Measurements from ENCODE around the gene METTL13. TPM values are rescaled to one million over a fixed set of nuclear protein-coding genes. Genes with fewer than 3 reads are reported as not detected.

Gene METTL13
- total RNA-seq, 2 donors from 2014 or later: 14.8 to 15.0 TPM

DNA sequence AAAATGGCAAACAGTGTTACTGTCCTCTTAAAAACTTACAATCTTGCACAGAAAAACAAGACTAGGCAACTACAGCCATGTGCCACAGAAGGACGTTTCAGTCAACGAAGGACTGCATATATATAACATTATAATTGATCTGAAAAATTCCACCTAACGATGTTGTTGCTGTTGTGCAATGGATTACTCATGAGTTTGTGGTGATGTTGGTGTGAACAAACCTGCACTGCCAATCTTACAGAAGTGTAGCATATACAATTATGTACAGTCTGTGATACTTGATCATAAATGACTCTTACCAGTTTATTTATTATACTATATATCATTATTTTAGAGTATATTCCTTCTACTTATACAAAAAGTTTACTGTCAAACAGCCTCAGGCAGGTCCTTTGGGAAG is 32.8 kb upstream of the METTL13 start:
- Histone ChIP-seq H3K4me1 (peaks cover 0 to under 1% of the 10 kb centered on the region in 2 donors), H3K36me3 (no peaks in the 10 kb centered on the region), H3K27me3 (no peaks in the 10 kb centered on the region), H3K27ac (no peak overlapping the region), H3K4me3 (no peak overlapping the region), H3K9me3 (no peaks in the 10 kb centered on the region)
- no peak for DNase-seq (ENCODE audit: low spot score)
- TF ChIP-seq, protein P1, sequence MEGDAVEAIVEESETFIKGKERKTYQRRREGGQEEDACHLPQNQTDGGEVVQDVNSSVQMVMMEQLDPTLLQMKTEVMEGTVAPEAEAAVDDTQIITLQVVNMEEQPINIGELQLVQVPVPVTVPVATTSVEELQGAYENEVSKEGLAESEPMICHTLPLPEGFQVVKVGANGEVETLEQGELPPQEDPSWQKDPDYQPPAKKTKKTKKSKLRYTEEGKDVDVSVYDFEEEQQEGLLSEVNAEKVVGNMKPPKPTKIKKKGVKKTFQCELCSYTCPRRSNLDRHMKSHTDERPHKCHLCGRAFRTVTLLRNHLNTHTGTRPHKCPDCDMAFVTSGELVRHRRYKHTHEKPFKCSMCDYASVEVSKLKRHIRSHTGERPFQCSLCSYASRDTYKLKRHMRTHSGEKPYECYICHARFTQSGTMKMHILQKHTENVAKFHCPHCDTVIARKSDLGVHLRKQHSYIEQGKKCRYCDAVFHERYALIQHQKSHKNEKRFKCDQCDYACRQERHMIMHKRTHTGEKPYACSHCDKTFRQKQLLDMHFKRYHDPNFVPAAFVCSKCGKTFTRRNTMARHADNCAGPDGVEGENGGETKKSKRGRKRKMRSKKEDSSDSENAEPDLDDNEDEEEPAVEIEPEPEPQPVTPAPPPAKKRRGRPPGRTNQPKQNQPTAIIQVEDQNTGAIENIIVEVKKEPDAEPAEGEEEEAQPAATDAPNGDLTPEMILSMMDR (IDR thresholded peaks at IDR 0.05): no peak

DNA sequence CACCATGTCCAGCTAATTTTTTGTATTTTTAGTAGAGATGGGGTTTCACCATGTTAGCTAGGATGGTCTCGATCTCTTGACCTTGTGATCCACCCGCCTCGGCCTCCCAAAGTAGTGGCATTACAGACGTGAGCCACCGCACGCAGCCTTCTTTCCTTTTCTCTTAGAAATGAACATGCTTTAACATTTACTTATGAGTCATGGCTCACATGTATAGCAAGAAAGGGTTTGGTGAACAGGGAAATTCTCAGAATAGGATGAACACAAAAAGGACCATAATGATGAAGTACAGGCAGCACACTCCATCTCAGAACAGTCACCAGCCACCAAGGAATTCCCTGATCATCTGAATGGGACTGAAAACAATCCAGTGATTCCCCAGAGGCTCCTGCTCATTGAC is 30.2 kb upstream of the METTL13 start:
- TF ChIP-seq, protein P1 (IDR thresholded peaks at IDR 0.05): no peak
- Histone ChIP-seq H3K4me1 (no peaks in the 10 kb centered on the region), H3K9me3 (no peaks in the 10 kb centered on the region)

DNA sequence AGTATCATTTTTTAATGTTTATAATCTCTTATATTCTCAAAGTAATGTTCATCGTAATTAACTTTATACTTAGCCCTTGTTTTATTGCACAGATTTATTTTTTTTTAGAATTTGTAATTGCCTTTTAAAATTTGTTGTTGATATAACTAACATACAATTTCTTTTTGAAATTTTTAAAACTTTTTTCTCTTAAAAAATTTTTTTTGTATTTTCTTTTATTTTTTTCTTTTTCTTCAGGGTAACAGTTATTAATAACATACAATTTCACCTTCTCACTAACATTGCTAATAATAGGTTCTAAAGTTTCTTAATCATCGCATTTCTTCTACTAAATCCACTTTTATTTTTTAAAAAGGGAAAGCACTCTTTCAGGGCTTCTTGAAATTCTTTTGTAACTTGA is 28.3 kb upstream of the METTL13 start:
- no peak overlapping the region for H3K4me3 ChIP-seq
- H3K4me1 ChIP-seq: no peaks in the 10 kb centered on the region
- DNase-seq (ENCODE audit: low spot score): no peak
- TF ChIP-seq, protein P1 (IDR thresholded peaks at IDR 0.05): no peak
- no peaks in the 10 kb centered on the region for H3K9me3 ChIP-seq
- no peaks in the 10 kb centered on the region for H3K36me3 ChIP-seq
- no peaks in the 10 kb centered on the region for H3K27me3 ChIP-seq
- no peak overlapping the region for H3K27ac ChIP-seq

More for the DNA sequence above, 30.2 kb upstream of the METTL13 start:
- no peaks in the 10 kb centered on the region for H3K36me3 ChIP-seq
- DNase-seq (ENCODE audit: low spot score): no peak
- no peaks in the 10 kb centered on the region for H3K27me3 ChIP-seq
- H3K27ac ChIP-seq: no peak overlapping the region
- H3K4me3 ChIP-seq: no peak overlapping the region

- Histone ChIP-seq H3K36me3 (no peaks in the 10 kb centered on the region), H3K9me3 (no peaks in the 10 kb centered on the region), H3K4me1 (no peaks in the 10 kb centered on the region), H3K27me3 (no peaks in the 10 kb centered on the region), H3K4me3 (no peak overlapping the region), H3K27ac (no peak overlapping the region)
- DNase-seq (ENCODE audit: low spot score): no peak
- TF ChIP-seq, protein P1 (IDR thresholded peaks at IDR 0.05): no peak
Measured at GRCh38 chr1:171753685-171754352, 27.6 kb upstream of the METTL13 start.

DNA sequence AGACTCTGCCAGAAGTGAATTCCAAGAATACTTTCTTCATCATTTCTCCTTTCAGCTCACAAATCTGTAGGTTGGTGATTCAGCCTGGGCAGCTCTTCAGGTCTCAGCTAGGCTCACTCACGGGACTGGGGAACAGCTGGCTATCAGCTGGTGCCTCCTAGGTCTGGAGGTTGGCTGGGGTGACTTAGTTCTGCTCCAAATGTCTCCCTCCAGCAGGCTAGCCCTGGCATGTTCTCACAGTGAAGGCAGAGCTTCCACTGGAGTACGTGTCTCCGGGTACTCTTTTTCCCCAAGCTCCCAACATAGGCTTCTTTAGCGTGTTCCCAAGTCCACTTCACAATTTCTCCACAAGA is 27.1 kb upstream of the METTL13 start:
- H3K36me3 ChIP-seq: no peaks in the 10 kb centered on the region
- H3K4me1 ChIP-seq: no peaks in the 10 kb centered on the region
- H3K27me3 ChIP-seq: no peaks in the 10 kb centered on the region
- TF ChIP-seq, protein P1 (IDR thresholded peaks at IDR 0.05): no peak
- H3K27ac ChIP-seq: no peak overlapping the region
- H3K4me3 ChIP-seq: no peak overlapping the region
- DNase-seq (ENCODE audit: low spot score): no peak
- no peaks in the 10 kb centered on the region for H3K9me3 ChIP-seq

DNA sequence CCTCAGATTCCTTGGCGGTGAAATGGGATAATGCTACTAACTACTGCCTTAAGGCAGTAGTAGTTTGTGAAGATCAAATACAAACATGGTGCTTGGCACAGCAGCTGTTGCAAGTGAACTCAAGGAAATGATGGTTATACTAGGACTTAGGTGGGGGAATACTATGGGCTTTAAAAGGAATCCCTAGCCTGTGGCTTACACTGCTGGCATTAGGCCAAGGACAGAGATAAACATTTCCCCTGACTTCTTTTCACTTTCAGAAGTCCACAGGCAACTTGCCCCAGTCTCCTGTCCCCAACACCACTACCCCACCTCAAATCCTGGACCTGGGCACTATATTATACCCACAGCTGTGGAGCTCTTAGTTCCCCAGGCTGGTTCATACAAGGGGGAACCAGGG is 26.5 kb upstream of the METTL13 start:
- H3K27me3 ChIP-seq: no peaks in the 10 kb centered on the region
- H3K9me3 ChIP-seq: no peaks in the 10 kb centered on the region
- no peak for DNase-seq (ENCODE audit: low spot score)
- no peak overlapping the region for H3K4me3 ChIP-seq
- H3K36me3 ChIP-seq: no peaks in the 10 kb centered on the region
- TF ChIP-seq, protein P1 (IDR thresholded peaks at IDR 0.05): no peak
- H3K27ac ChIP-seq: no peak overlapping the region
- H3K4me1 ChIP-seq: no peaks in the 10 kb centered on the region

All from right atrium auricular region (tissue), 2 donors.